HG02970 (cell line): ENCODE results near the gene GPR15.
"Not testable (repeated sequence)": the region's sequence is repeated elsewhere in the genome, so short reads cannot be mapped to it uniquely, and the experiment has no call there.

Experiments used
- ATAC-seq: cut with Tn5 transposase; IDR thresholded peaks from one replicate; pipeline ENCODE4 v1.9.1; 2021; ENCODE audit warnings: mild to moderate bottlenecking, moderate library complexity, moderate number of reproducible peaks; ENCODE audit not compliant: unreplicated experiment, low FRiP score

GPR15 gene

GRCh38 chr3:98556164-98557130 lies 24.7 kb downstream of the GPR15 start:
- ATAC-seq, result peak; percentile 79

GRCh38 chr3:98557324-98558010 lies 25.7 kb downstream of the GPR15 start:
- no peak for ATAC-seq

GRCh38 chr3:98558100-98558827 lies 26.5 kb downstream of the GPR15 start:
- ATAC-seq, result no peak

GRCh38 chr3:98559769-98560168 lies 28.0 kb downstream of the GPR15 start:
- ATAC-seq, result not testable (repeated sequence)

GRCh38 chr3:98560911-98561310 lies 29.1 kb downstream of the GPR15 start:
- ATAC-seq, result no peak

- ATAC-seq, result no peak
Observed at GRCh38 chr3:98561727-98562521, 30.1 kb downstream of the GPR15 start.

- peak; percentile 58 for ATAC-seq
Observed at GRCh38 chr3:98563661-98564281, 32.0 kb downstream of the GPR15 start.

GRCh38 chr3:98564282-98565005 lies 32.7 kb downstream of the GPR15 start:
- peak; percentile 9 for ATAC-seq

GRCh38 chr3:98565237-98565643 lies 33.5 kb downstream of the GPR15 start:
- no peak for ATAC-seq

GRCh38 chr3:98565843-98566242 lies 34.1 kb downstream of the GPR15 start:
- ATAC-seq, result no peak

GRCh38 chr3:98567666-98568270 lies 36.0 kb downstream of the GPR15 start:
- no peak for ATAC-seq

GRCh38 chr3:98568402-98568801 lies 36.6 kb downstream of the GPR15 start:
- ATAC-seq, result no peak

- no peak for ATAC-seq
Observed at GRCh38 chr3:98573181-98573728, 41.5 kb downstream of the GPR15 start.

GRCh38 chr3:98574132-98574531 lies 42.4 kb downstream of the GPR15 start:
- no peak for ATAC-seq

GRCh38 chr3:98577178-98577895 lies 45.6 kb downstream of the GPR15 start:
- no peak for ATAC-seq

GRCh38 chr3:98580401-98581386 lies 48.9 kb downstream of the GPR15 start:
- no peak for ATAC-seq
